HCT116 (cell line): ENCODE measurements around the gene HECW1.

Experiments used
- ELF1 ChIP-seq: IDR thresholded peaks from 2 replicates; pipeline ENCODE4 v1.6.1; 2012; ENCODE audit warnings: low read depth, borderline replicate concordance
- EZH2 ChIP-seq: fragments of 200-600 bp; sonication (generic); IDR thresholded peaks from 2 replicates; pipeline ENCODE4 v1.6.1; 2017; ENCODE audit warnings: antibody characterized with exemption, mixed run types
- FOSL1 ChIP-seq: IDR thresholded peaks from 2 replicates; pipeline ENCODE4 v1.6.1; 2012; ENCODE audit warnings: low read depth
- POLR2AphosphoS5 ChIP-seq: IDR thresholded peaks from 2 replicates; pipeline ENCODE4 v1.6.1; 2011; ENCODE audit warnings: mild to moderate bottlenecking, low read depth, low read length, moderate library complexity
- TF ChIP-seq, protein P1 (sequence below), 3 experiments: fragments of 200-600 bp in 1 of 3; sonication (generic) in 1 of 3; IDR thresholded peaks in 2 of 3; conservative IDR thresholded peaks in 1 of 3; 2 replicates each; pipeline ENCODE4 v1.5.1; 2012 to 2017; ENCODE audit warnings: low read depth in 2 of 3, low read length in 2 of 3, antibody characterized with exemption in 1 of 3, borderline replicate concordance in 1 of 3, control low read depth in 1 of 3, mild to moderate bottlenecking in 1 of 3, mixed read lengths in 1 of 3, mixed run types in 1 of 3, moderate library complexity in 1 of 3; ENCODE audit not compliant: insufficient read depth in 1 of 3

- TF ChIP-seq EZH2 (no peak), POLR2AphosphoS5 (no peak), ELF1 (no peak), FOSL1 (no peak)
- TF ChIP-seq, protein P1, sequence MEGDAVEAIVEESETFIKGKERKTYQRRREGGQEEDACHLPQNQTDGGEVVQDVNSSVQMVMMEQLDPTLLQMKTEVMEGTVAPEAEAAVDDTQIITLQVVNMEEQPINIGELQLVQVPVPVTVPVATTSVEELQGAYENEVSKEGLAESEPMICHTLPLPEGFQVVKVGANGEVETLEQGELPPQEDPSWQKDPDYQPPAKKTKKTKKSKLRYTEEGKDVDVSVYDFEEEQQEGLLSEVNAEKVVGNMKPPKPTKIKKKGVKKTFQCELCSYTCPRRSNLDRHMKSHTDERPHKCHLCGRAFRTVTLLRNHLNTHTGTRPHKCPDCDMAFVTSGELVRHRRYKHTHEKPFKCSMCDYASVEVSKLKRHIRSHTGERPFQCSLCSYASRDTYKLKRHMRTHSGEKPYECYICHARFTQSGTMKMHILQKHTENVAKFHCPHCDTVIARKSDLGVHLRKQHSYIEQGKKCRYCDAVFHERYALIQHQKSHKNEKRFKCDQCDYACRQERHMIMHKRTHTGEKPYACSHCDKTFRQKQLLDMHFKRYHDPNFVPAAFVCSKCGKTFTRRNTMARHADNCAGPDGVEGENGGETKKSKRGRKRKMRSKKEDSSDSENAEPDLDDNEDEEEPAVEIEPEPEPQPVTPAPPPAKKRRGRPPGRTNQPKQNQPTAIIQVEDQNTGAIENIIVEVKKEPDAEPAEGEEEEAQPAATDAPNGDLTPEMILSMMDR (IDR thresholded peaks at IDR 0.05 in 2 of 3, conservative IDR thresholded peaks at IDR 0.05 in 1 of 3; ENCODE audit: borderline replicate concordance in 1 of 3, insufficient read depth in 1 of 3, low read depth in 2 of 3, low read length in 2 of 3): no peak
Observed at GRCh38 chr7:43193893-43194292, 81.4 kb downstream of the HECW1 start.
